BLaER1 treated with 17β-estradiol and CSF1 and Interleukin-3, amounts not matched to agents 10 nM and 100 nM (cell line): Measurements from ENCODE around the gene TMEM62.
"Not testable (repeated sequence)": the region's sequence is repeated elsewhere in the genome, so short reads cannot be mapped to it uniquely, and the experiment has no call there.

Experiments used
- H3K27ac ChIP-seq, 11 experiments: shearing (Covaris generic); formaldehyde crosslinking; 2 replicates each; pipeline ENCODE4 v1.8.1; 2022
- H3K27me3 ChIP-seq, 11 experiments: shearing (Covaris generic); formaldehyde crosslinking; 2 replicates each; pipeline ENCODE4 v1.8.1; 2022
- H3K36me3 ChIP-seq, 11 experiments: shearing (Covaris generic); formaldehyde crosslinking; 2 replicates each; pipeline ENCODE4 v1.8.1; 2022
- H3K4me1 ChIP-seq, 10 experiments: shearing (Covaris generic); formaldehyde crosslinking; 2 replicates each; pipeline ENCODE4 v1.8.1; 2022
- H3K4me2 ChIP-seq, 11 experiments: shearing (Covaris generic); formaldehyde crosslinking; 2 replicates each; pipeline ENCODE4 v1.8.1; 2022
- H3K4me3 ChIP-seq, 10 experiments: shearing (Covaris generic); formaldehyde crosslinking; 2 replicates each; pipeline ENCODE4 v1.8.1; 2022
- H3K9ac ChIP-seq, 11 experiments: shearing (Covaris generic); formaldehyde crosslinking; 2 replicates each; pipeline ENCODE4 v1.8.1; 2022
- H3K9me3 ChIP-seq, 11 experiments: shearing (Covaris generic); formaldehyde crosslinking; replicated peaks in 1 of 11; 2 replicates each; pipeline ENCODE4 v1.8.1; 2022
- H4K20me1 ChIP-seq, 11 experiments: shearing (Covaris generic); formaldehyde crosslinking; 2 replicates each; pipeline ENCODE4 v1.8.1; 2022
- Cebpa-rat ChIP-seq, 11 experiments: shearing (Covaris generic); IDR thresholded peaks; 2 replicates each; pipeline ENCODE4 v1.8.1; 2022

TMEM62 gene

DNA sequence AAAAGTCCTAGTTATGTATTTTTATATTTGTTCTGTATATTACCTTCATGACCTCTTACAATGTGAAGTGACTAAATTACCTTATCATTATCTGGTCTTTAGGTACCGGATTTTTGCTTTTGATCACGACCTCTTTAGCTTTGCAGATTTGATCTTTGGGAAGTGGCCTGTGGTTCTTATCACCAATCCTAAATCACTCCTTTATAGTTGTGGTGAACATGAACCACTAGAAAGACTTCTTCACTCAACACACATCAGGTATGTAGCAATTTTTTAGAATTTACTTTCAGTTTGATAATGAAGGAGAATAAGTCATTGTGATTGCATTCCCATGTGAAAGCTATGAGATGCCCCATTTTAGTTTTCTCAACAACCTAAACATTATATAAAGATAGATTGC, 18.3 kb downstream of the TMEM62 start:
- Histone ChIP-seq H3K9ac (no peak overlapping the region), H3K27ac (no peak overlapping the region), H3K4me2 (no peak overlapping the region), H3K4me1 (peaks cover 0 to 9% (median 0%) of the 10 kb centered on the region in 10 experiments; a peak in 1 of 20 replicates), H3K9me3 (no peaks in the 10 kb centered on the region; a peak in 1 of 22 replicates), H3K36me3 (peaks cover 13 to 86% (median 69%) of the 10 kb centered on the region in 11 experiments), H3K4me3 (no peak overlapping the region), H4K20me1 (no peaks in the 10 kb centered on the region), H3K27me3 (no peaks in the 10 kb centered on the region)
- TF ChIP-seq Cebpa-rat (IDR thresholded peaks at IDR 0.05) = no peak

DNA sequence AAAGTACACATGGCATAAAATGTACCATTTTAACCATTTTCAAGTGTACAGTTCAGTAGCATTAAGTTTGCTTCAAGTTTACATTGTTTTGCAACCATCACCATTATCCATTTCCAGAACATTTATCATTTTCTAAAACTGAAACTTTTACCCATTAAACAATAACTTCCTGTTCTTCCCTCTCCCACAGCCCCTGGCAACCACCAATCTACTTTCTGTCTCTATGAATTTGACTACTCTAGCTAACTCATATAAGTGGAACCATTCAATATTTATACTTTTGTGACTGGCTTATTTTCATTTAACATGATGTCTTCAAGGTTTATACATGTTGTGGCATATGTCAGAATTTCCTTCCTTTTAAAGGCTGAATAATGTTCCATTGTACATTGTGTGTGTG, 19.9 kb downstream of the TMEM62 start:
- no peaks in the 10 kb centered on the region for H4K20me1 ChIP-seq
- no peak overlapping the region for H3K27ac ChIP-seq
- H3K27me3 ChIP-seq = no peaks in the 10 kb centered on the region
- H3K9me3 ChIP-seq = no peaks in the 10 kb centered on the region; a peak in 1 of 22 replicates
- H3K4me3 ChIP-seq = no peak overlapping the region
- TF ChIP-seq Cebpa-rat (IDR thresholded peaks at IDR 0.05) = no peak
- peaks cover 0 to 9% (median 0%) of the 10 kb centered on the region in 10 experiments; a peak in 1 of 20 replicates for H3K4me1 ChIP-seq
- peaks cover 13 to 79% (median 70%) of the 10 kb centered on the region in 11 experiments for H3K36me3 ChIP-seq
- H3K9ac ChIP-seq = no peak overlapping the region
- no peak overlapping the region; a peak in 1 of 22 replicates for H3K4me2 ChIP-seq

DNA sequence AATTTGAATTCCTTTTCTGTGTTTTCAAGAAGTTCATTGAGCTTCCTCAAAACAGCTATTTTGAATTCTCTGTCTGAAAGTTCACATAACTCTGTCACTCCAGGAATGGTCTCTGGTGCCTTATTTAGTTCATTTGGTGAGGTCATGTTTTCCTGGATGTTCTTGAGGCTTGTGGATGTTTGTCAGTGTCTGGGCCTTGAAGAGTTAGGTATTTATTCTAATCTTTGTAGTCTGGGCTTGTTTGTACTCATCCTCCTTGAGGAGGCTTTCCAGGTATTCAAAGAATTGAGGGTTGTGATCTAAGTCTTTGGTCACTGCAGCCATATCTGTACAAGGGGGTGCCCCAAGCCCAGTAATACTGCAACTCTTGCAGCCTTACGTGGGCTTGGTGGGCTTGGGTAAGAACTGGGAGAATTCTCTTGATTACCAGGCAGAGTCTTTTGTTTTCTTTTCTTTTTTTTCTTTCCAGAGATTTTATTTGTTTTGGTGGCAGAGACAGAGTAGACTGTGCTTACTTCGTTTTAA, 32.5 kb downstream of the TMEM62 start:
- Histone ChIP-seq H3K4me2 (no peak overlapping the region), H3K4me1 (no peaks in the 10 kb centered on the region), H4K20me1 (no peaks in the 10 kb centered on the region), H3K4me3 (no peak overlapping the region), H3K36me3 (peaks cover 8 to 71% (median 50%) of the 10 kb centered on the region in 11 experiments; a peak in 21 of 22 replicates), H3K27ac (no peak overlapping the region), H3K9ac (no peak overlapping the region), H3K27me3 (no peaks in the 10 kb centered on the region), H3K9me3 (peaks cover 0 to 6% (median 3%) of the 10 kb centered on the region in 11 experiments; a peak in 16 of 22 replicates)
- TF ChIP-seq Cebpa-rat (IDR thresholded peaks at IDR 0.05) = no peak

DNA sequence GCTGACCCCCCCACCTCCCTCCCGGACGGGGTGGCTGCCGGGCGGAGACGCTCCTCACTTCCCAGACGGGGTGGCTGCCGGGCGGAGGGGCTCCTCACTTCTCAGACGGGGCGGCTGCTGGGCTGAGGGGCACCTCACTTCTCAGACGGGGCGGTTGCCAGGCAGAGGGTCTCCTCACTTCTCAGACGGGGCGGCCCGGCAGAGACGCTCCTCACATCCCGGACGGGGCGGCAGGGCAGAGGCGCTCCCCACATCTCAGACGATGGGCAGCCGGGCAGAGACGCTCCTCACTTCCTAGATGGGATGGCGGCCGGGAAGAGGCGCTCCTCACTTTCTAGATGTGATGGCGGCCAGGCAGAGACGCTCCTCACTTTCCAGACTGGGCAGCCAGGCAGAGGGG, 33.9 kb downstream of the TMEM62 start:
- H3K27me3 ChIP-seq, H3K4me1 ChIP-seq, H4K20me1 ChIP-seq, H3K4me2 ChIP-seq, H3K27ac ChIP-seq, H3K4me3 ChIP-seq, H3K9ac ChIP-seq: not testable (repeated sequence)
- peaks cover 13 to 68% (median 52%) of the 10 kb centered on the region in 11 experiments for H3K36me3 ChIP-seq
- H3K9me3 ChIP-seq = peaks cover 6 to 19% (median 15%) of the 10 kb centered on the region in 11 experiments; a peak in 21 of 22 replicates

DNA sequence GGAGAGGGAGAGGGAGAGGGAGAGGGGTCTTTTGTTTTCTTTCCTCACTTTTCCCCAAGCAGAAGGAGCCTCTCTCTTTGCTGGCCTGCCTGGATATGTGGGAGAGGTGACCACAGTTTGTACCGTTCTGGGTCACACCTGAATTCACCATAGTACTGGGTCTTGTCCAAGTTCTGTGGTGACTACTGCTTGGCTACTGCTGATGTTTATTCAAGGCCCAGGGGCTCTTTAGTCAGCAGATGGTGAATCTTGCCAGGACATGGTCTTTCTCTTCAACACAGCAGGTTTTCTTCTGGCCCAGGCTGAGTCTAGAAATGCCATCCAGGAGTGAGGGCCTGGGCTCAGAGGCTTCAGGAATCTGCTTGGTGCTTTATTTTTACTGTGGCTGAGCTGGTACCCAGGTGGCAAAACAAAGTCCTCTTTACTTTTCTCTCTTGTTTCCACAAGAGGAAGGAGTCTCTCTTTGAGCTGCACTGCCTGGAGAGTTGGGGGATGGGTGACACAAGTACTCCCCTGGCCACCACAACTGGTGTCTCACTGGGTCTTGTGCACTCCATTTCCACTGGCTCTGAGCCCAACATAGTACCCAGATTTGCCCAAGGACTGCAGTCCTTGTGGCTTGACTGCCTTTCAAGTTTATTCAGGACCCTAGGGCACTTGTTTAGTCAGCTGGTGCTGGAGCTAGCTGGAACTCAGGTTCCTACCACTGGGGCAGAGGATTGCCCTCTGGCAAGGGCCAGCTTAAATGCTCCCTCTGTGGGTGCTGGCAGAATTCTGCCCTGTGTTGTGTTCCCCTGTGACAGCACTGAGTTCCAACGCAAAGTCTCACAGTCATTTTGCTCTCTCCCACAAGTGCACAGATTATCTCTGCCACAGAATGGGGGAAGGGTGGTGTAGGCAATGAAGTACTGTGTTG, 35.1 kb downstream of the TMEM62 start:
- peaks cover 25 to 75% (median 61%) of the 10 kb centered on the region in 11 experiments for H3K36me3 ChIP-seq
- H3K27ac ChIP-seq = no peak overlapping the region
- no peaks in the 10 kb centered on the region for H4K20me1 ChIP-seq
- H3K27me3 ChIP-seq = no peaks in the 10 kb centered on the region
- no peak overlapping the region for H3K4me2 ChIP-seq
- no peaks in the 10 kb centered on the region for H3K4me1 ChIP-seq
- no peak overlapping the region for H3K9ac ChIP-seq
- TF ChIP-seq Cebpa-rat (IDR thresholded peaks at IDR 0.05) = no peak
- no peak overlapping the region for H3K4me3 ChIP-seq
- H3K9me3 ChIP-seq = peaks cover 16 to 31% (median 26%) of the 10 kb centered on the region in 11 experiments

DNA sequence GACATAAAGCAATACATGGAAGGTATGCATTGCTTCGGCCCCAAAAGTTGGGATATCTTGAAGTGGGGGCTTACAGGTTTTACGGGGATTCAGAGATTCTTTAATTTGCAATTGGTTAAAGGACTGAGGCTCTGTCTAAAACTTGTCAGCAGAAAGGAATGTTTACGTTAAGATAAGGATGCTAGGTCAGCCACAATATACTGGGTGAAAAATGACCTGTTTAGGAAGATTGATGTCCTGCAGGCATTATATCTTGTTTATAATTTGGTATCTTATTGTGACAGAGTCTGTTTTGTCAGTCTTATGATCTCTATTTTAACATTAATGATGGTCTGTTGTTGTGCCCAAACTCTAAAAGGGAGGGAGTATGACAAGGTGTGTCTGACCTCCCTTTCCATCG, 36.5 kb downstream of the TMEM62 start:
- Histone ChIP-seq H3K9ac (no peak overlapping the region), H3K4me2 (no peak overlapping the region), H3K9me3 (peaks cover 21 to 45% (median 36%) of the 10 kb centered on the region in 11 experiments), H3K36me3 (peaks cover 40 to 80% (median 66%) of the 10 kb centered on the region in 11 experiments), H4K20me1 (no peaks in the 10 kb centered on the region), H3K27me3 (no peaks in the 10 kb centered on the region), H3K27ac (no peak overlapping the region), H3K4me1 (no peaks in the 10 kb centered on the region), H3K4me3 (no peak overlapping the region)
- no peak for TF ChIP-seq Cebpa-rat (IDR thresholded peaks at IDR 0.05)

DNA sequence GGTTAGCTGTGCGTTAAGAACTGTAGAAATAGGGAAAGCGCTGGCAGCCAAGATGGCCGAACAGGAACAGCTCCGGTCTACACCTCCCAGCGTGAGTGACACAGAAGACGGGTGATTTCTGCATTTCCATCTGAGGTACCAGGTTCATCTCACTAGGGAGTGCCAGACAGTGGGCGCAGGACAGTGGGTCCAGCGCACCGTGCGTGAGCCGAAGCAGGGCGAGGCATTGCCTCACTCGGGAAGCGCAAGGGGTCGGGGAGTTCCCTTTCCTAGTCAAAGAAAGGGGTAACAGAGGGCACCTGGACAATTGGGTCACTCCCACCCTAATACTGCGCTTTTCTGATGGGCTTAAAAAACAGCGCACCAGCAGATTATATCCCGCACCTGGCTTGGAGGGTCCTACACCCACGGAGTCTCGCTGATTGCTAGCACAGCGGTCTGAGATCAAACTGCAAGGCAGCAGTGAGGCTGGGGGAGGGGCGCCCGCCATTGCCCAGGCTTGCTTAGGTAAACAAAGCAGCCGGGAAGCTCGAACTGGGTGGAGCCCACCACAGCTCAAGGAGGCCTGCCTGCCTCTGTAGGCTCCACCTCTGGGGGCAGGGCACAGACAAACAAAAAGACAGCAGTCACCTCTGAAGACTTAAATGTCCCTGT, 42.4 kb downstream of the TMEM62 start:
- H3K27me3 ChIP-seq, H3K4me3 ChIP-seq, H4K20me1 ChIP-seq, H3K4me2 ChIP-seq, H3K4me1 ChIP-seq, H3K27ac ChIP-seq, H3K9ac ChIP-seq: not testable (repeated sequence)
- Histone ChIP-seq H3K36me3 (peaks cover 38 to 66% (median 50%) of the 10 kb centered on the region in 11 experiments), H3K9me3 (peaks cover 35 to 56% (median 49%) of the 10 kb centered on the region in 11 experiments)

DNA sequence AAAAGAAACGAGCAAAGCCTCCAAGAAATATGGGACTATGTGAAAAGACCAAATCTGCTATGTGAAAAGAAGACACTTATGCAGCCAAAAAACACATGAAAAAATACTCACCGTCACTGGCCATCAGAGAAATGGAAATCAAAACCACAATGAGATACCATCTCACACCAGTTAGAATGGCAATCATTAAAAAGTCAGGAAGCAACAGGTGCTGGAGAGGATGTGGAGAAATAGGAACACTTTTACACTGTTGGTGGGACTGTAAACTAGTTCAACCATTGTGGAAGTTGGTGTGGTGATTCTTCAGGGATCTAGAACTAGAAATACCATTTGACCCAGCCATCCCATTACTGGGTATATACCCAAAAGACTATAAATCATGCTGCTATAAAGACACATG, 43.8 kb downstream of the TMEM62 start:
- not testable (repeated sequence) for H3K4me3 ChIP-seq, H4K20me1 ChIP-seq, H3K27me3 ChIP-seq, H3K9ac ChIP-seq, H3K27ac ChIP-seq, H3K4me2 ChIP-seq, H3K4me1 ChIP-seq
- H3K36me3 ChIP-seq = peaks cover 32 to 62% (median 47%) of the 10 kb centered on the region in 11 experiments
- peaks cover 29 to 43% (median 38%) of the 10 kb centered on the region in 11 experiments for H3K9me3 ChIP-seq

DNA sequence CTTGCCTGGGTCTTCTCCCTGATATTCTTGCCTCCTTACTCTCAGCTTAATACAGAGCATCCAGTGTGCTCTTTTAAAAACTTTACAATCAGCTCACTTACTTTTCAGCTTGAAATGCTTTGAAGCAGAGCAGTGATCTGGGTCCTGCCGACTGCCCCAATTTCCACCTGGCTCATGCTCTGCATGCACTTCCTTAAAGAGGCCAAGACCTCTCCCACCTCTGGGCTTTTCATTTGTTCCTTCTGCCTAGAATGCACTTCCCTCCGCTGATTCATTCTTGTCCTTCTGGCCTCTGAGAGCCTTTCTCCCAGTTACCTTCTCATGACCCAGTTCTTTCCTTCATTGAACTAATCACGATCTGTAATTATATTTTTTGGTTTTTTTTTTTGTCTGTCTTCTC, 49.9 kb downstream of the TMEM62 start:
- no peaks in the 10 kb centered on the region for H3K27me3 ChIP-seq
- peaks cover 0 to 29% (median 11%) of the 10 kb centered on the region in 11 experiments; a peak in 14 of 22 replicates for H3K36me3 ChIP-seq
- H3K4me1 ChIP-seq = peaks cover 12 to 18% (median 16%) of the 10 kb centered on the region in 10 experiments
- no peak for TF ChIP-seq Cebpa-rat (IDR thresholded peaks at IDR 0.05)
- no peak overlapping the region for H3K4me3 ChIP-seq
- no peak overlapping the region for H3K9ac ChIP-seq
- H3K9me3 ChIP-seq = no peaks in the 10 kb centered on the region
- no peak overlapping the region for H3K4me2 ChIP-seq
- no peak overlapping the region for H3K27ac ChIP-seq
- peaks cover 0 to 15% (median 6%) of the 10 kb centered on the region in 11 experiments; a peak in 10 of 22 replicates for H4K20me1 ChIP-seq
